ENCODE measurements around the gene HDAC9. TPM values are rescaled to one million over a fixed set of nuclear protein-coding genes. Genes with fewer than 3 reads are reported as not detected.
A peak's percentile ranks its signal among the peaks of the same experiment; 100 is the strongest.
"Not testable (repeated sequence)": the region's sequence is repeated elsewhere in the genome, so short reads cannot be mapped to it uniquely, and the experiment has no call there.

Gene HDAC9
- polyA plus RNA-seq, 4 donors = 8.4 to 15.8 (median 10.7) TPM

DNA sequence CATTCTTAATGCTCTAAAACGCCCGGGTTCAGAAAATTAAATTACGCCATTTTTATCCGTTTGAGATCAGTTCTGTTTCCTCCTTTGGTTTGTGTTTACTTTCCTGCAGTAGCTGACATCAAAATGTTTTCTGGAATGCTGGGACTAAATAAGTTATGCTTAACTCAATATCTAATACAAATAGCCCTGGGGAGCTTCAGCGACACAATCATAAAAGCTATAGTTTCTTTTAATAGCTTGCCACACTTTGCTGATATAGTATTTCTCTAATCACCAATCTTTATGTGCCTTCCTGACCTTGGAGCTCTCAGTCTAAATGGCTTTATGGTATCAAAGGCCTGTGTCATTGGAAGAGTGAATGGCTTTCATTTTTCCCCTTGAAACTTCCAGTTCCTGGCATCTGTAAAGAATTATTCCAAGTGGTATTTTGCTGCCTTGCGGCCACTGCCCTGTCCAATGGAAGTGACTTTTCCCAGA, 202.7 kb downstream of the HDAC9 start:
- no peak for DNase-seq (ENCODE audit: low read depth in 4 of 4, low spot score in 3 of 4)

DNA sequence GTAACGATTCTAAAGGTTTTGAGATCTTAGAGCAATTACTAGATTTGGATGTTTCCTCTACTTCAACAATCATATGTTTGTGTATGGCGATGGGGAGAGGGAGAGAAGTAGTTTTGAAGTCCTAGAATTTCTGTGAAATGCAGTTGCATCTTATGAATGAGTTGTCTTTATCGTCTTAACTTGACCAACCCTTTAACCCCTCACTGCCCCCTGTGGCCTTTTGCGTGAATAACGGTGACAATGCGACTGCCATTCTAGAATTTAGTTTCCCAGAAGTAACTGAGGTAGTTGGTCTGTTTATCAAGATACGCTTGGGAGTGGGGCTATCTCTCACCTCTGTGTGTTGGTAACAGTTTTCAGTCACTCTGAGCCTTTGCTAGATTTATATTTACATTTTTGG, 204.6 kb downstream of the HDAC9 start:
- DNase-seq (ENCODE audit: low read depth in 4 of 4, low spot score in 3 of 4) = no peak

DNA sequence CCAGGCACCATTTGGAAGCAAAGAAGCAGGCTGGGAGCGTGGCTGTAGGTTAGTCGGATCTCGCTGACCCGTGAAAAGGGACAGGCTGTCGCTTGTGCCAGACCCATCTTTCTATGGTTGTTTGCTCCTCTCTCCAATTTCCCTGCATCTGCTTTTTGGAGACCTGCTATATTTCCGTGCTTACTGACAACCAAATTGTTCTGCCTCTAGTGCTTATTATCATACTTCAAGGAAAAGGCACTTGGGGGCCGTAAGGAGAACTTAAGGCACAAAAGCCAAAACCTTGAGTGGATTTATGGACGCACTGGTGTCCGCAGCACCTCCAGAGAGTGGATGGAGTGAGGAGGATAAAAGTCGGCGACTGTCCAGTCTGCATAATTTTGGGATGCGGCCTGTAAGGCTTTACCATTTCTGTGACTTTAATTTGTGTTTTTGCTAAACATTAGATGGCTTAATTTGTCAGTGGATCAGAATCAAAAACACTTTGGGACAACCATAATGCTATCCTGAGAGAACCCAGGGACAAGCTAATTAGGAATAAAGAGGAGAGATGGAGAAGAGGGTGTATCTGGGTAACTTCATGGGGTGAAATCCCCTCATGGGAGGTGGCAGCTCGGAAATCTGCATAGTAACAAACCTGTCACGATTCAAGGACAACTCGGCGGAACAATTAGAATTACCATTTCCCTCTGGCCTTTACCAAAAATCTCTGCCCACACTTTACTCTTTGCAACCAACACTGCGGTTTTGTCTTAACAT, 206.7 kb downstream of the HDAC9 start:
- no peak for DNase-seq (ENCODE audit: low read depth in 4 of 4, low spot score in 3 of 4)

DNA sequence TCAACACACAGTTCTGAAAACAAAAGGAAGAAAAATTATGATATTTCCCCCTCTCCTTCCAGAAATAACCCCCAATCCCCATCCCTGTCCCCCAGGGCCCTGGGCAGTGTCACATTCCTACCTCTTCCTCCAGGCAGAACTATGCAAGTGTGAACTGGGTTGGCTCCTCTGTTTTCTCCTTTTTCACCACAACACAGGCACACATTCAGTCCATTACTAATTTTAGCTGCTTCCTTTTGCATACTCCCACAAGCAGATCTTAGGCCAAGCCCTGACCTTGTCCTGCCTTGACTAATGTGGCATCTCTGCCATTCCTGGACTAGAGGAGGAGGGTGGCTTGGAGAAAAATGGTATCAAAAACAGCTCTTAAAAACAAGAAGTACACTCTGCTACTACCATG, 208.1 kb downstream of the HDAC9 start:
- DNase-seq (ENCODE audit: low read depth in 4 of 4, low spot score in 3 of 4) = no peak

DNA sequence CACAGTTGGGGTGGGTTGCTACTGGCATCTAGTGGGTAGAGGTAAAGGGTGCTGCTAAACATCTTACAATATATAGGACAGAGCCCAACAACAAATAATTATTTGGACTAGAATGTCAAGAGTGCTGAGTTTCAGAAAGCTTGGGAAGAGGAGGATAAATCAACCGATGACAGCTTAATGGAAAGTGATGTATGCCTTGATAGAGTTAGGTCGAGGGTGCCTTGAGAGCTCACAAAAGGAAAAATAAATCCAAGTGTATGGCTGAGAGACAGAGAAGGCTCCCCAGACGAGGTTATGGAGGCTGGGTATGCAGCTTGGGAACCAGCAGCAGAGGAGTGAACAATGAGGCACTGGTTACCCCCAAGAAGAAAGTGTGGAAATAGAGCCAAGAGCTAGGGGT, 211.1 kb downstream of the HDAC9 start:
- peak in 1 of 4 donors; percentile 16 for DNase-seq (ENCODE audit: low read depth in 4 of 4, low spot score in 3 of 4)

DNA sequence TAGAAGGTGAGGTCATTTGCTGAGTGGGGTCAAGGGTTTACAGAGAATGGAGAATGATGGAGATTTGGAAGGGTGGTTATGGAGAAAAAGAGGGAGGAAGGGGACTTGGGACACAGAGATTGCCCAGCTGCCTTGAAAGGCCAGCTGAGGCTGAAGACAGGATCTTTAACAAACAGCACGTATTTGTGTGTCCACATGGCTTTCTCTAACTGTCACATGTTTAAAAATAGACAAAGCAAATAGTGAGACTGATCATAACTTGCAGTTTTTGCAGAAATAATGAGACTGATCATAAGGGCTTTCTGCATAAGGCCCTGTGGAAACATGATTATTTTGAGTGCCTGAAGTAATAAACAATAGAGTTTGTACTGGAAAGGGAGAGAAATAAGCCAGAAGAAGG, 212.7 kb downstream of the HDAC9 start:
- no peak for DNase-seq (ENCODE audit: low read depth in 4 of 4, low spot score in 3 of 4)

DNA sequence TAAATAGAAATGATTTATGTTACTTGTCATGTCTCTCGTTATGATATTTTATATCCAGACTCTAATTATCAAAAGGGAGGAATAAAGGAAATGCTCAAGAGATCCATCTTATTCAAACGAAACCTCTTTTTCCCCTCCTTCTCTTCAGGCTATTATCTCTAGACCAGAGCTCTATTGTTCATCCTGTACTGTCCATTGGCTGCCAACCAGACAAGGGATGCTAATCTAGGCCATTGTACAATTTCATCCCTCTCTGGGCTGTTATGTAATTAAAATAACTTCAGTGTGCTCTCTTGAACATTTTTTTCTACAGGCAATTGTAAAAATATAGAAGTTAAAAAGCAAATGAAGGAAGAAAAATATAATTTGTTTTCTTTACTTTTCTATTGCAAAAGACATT, 220.4 kb downstream of the HDAC9 start:
- no peak for DNase-seq (ENCODE audit: low read depth in 4 of 4, low spot score in 3 of 4)

DNA sequence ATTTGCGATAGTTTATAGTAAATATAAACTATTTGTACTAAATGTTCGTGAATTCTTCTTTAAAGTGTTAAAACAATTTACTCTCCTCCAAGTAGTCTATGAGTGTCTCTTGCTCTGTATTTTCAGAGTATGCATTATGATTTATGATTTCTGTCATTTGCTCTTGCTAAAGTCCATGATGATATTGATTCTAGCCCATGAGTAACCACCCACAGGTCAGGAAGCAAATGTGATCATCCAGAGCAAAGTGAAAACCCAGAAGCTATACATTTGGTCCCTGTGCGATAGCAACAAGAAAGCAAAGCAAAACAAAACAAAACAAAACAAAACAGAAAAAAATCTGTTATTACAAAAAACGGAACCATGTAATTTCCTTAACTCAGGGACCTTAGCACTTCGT, 225.9 kb downstream of the HDAC9 start:
- DNase-seq (ENCODE audit: low read depth in 4 of 4, low spot score in 3 of 4) = no peak

DNA sequence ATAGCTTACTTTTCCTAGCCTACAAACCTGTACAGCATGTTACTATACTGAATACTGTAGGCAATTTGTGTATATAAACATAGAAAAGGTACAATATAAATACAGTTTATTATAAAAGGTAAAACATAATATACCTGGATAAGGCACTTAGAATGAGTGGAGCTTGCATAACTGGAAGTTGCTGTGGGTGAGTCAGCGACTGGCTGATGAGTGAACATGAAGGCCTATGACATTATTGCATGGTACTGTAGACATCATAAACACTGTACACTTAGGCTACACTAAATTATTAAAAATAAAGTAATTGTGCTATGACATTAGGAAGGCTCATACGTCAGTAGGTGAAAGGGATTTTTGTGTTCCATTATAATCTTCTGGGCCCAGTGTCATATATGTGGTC, 228.8 kb downstream of the HDAC9 start:
- DNase-seq (ENCODE audit: low read depth in 4 of 4, low spot score in 3 of 4) = no peak

DNA sequence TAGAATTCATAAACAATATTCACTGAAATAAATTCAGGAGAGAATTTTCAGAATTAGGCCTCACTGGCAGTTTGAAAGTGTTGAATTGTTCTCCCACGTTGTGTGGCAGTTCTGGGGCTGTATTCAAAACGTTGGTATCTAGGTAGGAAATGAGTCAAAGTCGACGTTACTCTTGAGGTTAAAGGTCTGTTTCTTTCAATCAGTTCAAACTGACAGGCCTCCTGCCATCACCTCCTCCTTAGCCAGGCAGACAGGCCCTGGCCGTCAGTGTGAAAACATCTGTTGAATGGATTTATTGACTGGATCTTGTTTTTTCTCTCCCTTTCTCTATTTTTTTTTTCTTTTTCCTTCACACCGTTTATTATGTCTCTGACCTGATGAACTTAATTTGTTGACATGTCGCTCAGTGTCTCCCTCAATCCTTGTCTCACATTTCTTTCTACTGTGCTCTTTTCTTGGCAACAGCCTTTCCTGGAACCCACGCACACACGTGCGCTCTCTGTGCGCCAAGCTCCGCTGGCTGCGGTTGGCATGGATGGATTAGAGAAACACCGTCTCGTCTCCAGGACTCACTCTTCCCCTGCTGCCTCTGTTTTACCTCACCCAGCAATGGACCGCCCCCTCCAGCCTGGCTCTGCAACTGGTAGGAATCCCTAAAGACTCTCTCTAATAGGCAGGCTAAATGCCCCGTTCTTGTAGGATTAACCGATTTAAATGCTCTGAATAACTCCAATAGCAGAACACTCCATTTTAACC, 231.7 kb downstream of the HDAC9 start:
- DNase-seq (ENCODE audit: low read depth in 4 of 4, low spot score in 3 of 4) = no peak

DNA sequence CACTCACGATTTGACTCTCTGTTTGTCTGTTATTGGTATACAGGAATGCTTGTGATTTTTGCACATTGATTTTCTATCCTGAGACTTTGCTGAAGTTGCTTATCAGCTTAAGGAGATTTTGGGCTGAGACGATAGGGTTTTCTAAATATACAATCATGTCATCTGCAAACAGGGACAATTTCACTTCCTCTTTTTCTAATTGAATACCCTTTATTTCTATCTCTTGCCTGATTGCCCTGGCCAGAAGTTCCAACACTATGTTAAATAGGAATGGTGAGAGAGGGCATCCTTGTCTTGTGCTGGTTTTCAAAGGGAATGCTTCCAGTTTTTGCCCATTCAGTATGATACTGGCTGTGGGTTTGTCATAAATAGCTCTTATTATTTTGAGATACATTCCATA, 240.5 kb downstream of the HDAC9 start:
- not testable (repeated sequence) for DNase-seq (ENCODE audit: low read depth in 4 of 4, low spot score in 3 of 4)

DNA sequence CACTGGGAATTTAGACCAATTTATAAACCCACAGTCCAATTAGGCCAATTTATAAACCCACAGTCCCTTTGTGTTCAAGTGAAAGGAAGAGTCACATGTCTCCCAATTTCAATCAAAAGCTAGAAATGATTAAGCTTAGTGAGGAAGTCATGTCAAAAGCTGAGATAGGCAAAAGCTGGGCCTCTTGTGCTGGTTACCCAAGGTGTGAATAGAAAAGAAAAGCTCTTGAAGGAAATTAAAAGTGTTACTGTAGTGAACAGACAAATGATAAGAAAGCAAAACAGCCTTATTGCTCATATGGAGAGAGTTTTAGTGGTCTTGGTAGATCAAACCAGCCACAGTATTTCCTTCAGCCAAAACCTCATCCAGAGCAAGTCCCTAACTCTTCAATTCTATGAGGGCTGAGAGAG, 245.0 kb downstream of the HDAC9 start:
- DNase-seq (ENCODE audit: low read depth in 4 of 4, low spot score in 3 of 4) = no peak

DNA sequence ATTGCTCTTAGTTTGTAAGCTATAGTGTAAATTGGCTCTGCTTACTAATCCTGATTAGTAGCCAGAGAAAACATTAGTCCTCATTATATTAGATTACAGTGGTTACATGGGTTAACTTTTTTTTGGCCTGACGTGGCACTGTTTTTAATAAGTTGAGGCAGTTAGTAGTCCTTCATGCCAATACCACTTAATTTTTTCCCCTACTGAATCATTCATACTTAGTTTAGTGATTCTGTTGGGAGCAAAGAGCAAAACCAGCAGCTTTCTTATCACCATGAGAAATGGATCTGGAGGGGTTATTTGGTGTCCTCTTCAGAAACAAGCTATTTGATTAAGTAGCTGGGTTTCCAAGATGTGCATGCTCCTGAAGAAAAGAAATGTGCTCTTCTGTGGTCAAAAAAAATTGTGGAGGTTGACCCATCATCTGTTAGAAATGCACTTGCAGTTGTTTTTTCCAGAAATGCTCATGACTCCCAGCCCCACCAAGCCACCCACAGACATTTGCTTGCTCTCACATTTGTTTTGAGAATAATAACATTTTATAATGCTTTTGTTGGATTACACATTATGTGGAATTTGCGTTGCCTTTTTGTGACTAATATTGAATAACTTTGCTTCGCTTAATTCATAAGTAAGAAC, 258.5 kb downstream of the HDAC9 start:
- no peak for DNase-seq (ENCODE audit: low read depth in 4 of 4, low spot score in 3 of 4)

DNA sequence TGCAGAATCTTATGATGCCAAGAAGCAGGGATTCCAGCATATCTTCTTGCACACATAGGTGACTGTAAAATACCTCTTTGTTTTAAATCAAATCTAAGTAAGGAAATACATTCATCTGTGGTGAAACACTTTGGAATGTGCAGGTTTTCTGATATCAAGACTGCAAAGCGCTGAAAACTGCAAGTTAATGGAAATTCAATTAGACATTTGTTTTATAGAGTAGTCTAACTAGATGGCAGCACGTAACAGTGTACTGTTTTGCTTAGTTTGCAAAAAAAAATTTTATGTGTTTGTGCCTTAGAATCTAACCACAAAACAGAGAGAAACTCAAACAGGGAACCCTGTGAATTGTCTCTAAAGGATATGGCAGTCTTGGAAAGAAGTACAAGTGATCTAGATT, 259.2 kb downstream of the HDAC9 start:
- DNase-seq (ENCODE audit: low read depth in 4 of 4, low spot score in 3 of 4) = no peak

DNA sequence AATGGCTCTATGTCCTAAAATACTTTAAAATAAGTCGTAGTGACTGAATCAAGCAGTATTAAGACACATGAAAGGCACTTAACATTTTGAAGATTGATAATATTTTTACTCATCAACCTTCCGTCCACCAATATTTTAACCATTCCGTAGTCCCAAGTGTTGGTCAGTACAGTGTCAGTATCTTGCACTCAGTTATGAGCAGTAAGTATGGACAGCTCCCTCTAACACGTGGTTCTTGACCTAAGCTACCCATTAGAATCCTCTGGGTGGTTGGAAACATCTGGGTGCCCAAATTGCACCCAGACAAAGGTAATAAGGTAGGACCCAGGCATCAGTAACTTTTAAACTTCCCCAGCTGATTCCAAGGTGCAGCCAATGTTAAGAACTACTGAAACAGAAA, 260.2 kb downstream of the HDAC9 start:
- no peak for DNase-seq (ENCODE audit: low read depth in 4 of 4, low spot score in 3 of 4)

DNA sequence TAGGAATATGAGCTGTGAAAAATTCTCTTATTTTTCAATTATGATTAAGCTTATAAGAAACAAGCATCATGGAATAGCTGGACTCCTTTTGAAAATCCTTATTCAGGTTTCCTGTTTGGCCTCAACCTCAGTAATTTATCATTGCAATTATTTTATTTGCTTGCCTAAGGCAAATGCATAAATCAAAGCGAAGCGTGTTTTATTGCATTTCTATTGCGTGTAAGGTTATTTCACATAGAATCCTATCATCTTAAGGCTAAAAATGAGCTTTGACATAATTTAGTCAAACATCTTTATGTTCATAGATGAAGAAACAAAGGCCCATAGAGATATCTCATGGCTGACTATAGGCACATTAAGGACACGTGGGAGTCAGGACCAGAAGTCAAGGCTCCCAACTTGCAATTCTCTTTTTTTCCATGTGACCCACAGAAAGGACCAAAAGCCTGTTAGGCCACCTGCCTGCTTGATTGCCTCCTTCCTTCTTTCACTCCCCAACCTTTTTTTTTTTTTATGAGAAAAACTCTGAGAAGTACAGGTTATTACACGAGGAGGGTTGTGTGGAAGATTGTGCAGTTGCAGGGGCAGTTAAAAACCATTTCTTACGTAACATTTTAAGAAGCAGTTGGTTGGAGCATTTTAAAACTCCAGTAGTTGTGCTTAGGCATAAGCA, 261.0 kb downstream of the HDAC9 start:
- no peak for DNase-seq (ENCODE audit: low read depth in 4 of 4, low spot score in 3 of 4)

DNA sequence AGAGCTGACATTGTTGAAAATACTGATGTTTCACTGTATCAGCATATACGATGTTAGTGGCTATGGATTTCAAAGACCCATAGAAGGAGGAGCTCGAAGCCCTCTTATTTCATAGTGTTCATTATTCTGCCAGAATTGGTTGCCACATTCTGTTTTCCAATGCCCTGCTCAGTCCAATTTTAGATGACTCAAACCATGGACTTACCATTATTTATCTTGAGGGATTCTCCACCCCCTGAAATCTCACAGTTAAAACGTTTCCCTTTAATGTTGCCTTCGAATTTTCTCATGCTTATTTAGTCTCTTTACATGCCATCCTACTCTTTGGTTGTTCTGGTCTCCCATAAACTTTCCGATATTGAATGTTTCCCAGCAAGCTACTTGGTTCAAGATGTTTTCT, 264.5 kb downstream of the HDAC9 start:
- no peak for DNase-seq (ENCODE audit: low read depth in 4 of 4, low spot score in 3 of 4)

DNA sequence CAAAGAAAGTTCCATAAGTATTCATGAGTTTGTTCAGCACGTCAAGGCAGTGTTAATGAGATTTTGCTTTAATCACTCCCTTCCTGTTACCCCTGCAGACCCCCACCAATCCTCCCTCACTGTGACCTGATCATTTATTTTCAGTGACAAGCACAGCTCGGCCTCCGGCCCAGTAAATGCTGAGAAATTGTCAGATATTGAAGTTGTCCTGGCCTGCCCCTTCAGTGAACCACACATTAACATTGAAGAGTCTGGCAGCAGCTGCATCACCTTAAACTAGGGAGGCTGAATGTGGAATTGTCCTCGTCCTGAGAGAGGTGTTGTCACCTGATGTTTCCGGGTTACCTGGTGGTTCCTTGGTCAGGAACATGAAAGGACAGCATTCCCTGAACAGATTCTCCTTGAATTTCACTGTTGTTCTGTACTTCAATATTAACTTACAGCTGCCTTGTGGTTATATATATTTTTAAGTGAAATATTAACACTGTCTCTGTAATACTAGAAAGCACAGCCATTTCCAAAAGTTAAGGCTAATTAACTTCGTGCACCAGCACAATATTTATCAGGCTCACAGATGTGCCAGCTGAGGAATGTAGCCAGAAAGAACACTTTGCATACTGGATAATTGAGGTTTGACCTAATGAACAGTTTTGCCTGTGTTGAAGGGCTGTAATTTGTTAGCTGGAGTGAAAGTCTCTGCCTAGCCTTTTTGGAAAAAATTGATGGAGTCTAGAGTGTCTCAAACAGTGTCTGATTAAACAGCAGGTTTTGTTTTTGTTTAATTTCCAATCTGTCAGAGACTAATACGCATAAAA, 265.3 kb downstream of the HDAC9 start:
- DNase-seq (ENCODE audit: low read depth in 4 of 4, low spot score in 3 of 4) = peak in 1 of 4 donors; percentile 24

DNA sequence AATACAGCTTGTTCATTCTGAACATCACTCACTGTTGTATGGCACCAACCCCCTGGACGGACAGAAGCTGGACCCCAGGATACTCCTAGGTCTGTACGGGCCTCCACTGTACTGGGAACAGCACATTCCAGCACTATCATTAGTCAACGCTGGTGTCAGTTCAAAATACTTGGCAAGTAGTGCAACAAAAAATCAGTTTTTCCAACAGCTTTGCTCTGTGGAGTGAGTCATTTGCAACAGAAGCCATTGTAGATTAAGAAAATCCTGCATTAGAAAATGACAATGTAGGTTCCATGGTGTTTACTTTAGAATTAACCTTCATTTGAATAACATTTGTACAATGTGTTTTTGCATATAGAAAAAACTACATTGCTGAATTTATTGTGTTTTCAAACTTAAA, 266.6 kb downstream of the HDAC9 start:
- no peak for DNase-seq (ENCODE audit: low read depth in 4 of 4, low spot score in 3 of 4)

DNA sequence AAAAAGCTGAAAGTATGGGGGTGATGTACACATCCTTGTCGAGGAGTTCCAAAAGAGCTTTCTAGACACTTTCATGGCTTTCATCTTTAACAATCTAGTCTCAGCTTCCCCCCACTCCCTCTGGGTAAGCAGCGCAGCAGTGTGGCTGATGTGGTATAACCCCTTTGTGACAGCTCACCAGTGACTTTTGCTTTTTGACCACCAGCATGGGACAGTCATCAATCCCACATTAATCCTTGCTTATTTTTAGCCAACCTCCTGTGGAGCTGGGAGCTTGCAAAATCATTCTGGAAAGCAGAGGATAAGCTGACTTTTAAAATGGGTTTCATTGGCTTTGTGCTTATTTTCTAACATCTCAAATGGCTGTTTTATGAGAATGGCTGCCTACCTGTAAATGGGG, 272.7 kb downstream of the HDAC9 start:
- no peak for DNase-seq (ENCODE audit: low read depth in 4 of 4, low spot score in 3 of 4)
